CD1c-positive myeloid dendritic cell (primary cell): Measurements from ENCODE around the gene LMO1.

ENCODE experiments used
- DNase-seq: peaks from one replicate; pipeline ENCODE4 v3.0.0-alpha.2; 2016; ENCODE audit errors: extremely low spot score

Gene LMO1

DNA sequence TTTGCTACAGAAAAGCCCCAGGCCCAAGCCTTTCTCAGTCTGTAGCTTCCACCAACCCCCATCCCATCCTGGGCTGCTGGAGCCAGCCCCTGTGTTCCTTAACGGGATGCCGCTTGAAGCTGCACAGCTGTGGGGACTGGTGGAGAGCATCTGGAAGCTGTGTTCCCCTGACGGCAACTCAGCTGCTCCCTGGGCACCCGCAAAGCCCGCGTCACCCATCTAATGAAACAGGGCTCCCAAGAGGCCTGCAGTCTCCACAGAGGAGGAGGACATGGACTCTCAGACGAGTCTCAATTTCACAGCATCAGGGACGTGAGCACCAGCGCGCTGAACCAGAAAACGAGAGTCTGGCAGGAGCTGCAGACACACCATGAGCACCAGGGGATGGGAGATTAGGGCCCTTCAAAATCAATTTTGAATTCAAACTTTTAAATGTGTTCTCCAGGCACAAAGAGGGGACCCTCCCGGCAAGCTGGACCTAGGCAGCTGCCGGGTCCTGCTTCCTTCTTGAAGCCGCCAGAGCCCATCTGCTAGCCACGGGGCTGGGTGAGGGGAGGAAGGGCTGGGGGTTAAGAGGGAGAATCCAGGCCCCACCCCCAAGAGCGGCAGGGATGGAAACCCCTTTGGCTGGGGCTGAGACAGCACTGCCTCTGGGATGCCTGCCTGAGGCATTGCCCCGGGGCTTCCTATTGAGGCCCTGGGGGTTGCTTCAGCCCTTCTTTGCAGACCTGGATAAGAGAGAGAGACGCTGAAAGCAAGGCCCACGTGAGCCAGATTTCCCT lies 21.0 kb downstream of the LMO1 start:
- DNase-seq, result no peak

DNA sequence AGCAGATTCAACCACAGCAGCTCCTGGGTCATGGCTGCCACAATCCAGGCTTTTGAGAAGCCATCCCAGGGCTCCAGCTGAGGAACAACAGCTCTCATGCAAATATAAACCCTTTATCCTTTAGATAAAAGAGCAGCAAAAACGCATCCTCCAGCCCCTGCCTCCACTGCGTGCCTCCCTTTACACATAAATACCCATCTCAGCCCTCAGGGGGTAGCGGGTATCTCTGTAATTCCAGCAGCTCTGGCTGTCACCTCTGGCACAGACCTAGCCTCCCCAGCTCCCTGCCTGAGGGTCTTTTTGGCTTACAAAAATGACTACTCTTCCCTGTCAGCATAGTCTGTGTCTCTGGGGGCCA lies 21.6 kb downstream of the LMO1 start:
- DNase-seq, result no peak

DNA sequence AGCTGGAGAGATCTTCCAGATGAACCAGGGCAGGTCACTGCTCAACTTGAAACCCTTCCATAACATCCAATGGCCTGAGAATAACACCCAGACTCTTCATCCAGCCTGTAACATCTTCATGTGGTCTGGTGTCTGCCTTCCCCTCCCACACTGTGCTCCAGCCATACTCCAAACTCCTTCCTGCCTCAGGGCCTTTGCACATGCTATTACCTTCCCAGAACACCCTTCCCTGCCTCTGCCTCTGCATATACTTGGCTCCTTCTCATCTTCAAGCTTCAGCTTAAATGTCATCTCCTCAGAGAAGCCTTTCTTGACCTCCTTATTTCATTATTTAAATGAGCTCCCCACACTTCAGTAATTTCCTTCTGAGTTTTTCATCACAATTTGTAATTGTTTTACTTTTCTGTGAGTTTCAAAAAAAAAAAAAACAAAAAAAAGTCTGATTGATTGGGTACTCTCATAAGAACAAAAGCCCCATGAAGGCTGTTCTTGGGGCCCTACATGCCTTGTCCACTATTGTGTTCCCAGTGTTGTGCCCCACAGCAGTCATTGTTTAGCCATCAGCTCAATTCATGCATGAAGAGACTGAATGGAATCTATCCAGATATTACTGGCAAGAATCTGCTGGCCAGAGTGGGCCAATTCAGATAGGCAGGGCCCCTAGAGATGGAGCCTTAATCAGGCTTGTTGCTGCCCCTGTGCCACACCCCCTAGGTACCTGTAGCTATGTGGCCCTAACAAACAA lies 22.1 kb downstream of the LMO1 start:
- DNase-seq, result no peak

DNA sequence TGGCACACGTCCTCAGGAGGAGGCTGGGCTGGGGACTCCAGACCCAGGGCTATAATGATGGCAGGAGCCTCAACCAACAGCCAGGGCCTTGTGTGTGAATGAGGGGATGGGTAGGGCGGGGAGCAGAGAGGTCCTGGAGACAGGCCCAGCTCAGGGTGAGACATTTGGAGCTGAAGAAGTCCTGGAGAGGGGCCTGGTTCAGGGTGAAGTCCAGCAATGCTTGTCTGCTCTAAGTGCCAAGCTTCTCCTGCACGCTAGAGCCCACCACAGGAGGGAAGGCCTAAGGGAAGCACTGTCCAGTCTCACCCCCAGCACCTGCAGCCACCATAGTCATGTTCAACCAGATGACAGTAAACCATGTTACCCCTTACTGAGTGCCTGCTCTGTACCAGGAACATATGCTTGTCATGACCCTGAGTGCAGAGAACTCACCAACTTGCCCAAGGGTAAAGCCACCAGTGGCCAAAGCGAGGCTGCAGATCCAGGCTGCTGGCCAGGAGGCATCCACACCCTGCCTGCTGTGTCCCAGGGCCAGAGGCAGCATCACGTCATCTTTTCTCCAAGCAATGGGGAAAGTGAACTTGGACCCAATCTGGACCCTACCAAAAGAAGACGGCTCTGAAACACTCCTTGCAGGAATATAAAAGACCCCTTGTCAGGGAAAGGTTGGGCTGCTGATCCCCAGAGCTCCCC lies 24.0 kb downstream of the LMO1 start:
- no peak for DNase-seq

DNA sequence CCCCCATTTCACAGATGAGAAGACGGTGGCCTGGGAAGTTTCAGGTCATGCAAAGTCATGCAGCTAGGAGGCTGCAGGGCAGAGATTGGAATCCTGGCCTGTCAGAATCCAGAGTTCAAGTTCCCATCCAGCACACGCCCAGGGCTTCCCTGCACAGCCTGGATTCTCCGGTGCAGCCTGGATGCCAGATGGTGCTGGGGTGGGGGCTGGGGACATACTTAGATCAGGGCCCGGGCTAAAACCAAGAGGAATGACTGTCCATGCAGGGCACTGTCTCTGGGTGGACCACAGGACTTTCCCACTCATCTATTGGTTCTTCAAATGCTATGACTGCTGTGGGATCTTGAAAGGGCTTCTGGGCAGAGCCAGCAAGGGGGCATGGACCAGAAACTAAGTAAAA lies 24.6 kb downstream of the LMO1 start:
- no peak for DNase-seq

DNA sequence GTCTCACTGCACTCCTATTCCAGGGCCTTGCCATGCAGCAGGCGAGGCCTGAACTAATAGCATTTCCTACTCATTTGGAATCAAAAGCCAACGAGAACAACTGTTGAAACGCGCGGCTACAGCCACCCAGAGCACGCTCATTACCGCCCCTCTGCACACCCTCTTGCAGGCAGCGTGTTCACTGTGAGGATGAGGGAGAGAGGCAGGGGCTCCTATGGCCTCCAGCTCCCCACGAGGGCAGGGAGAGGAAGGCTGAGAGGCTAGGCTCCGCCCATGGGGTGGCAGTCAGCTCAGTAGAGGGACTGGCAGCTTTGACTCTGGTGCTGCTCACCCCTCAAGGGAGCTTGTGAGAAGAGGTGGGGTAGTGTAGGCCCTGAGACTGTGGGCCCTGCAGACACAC lies 26.2 kb downstream of the LMO1 start:
- DNase-seq, result no peak

DNA sequence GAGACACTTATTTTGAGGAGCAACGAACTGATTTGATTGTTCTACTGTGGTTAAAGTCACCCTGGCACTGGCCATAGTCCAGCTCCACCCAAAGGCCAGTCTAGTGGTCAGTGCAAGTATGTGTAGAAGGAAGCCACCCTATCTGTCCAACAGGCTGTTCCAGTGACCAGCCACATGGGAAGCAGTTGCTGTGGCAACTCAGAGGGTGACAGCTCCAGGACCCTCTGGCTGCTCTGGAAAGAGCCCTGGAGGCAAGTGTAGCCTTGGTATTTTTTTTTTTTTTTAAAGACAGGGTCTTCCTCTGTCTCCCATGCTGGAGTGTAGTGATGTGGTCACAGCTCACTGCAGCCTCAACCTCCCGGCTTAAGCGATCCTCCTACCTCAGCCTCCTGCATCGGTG lies 27.8 kb downstream of the LMO1 start:
- no peak for DNase-seq

DNA sequence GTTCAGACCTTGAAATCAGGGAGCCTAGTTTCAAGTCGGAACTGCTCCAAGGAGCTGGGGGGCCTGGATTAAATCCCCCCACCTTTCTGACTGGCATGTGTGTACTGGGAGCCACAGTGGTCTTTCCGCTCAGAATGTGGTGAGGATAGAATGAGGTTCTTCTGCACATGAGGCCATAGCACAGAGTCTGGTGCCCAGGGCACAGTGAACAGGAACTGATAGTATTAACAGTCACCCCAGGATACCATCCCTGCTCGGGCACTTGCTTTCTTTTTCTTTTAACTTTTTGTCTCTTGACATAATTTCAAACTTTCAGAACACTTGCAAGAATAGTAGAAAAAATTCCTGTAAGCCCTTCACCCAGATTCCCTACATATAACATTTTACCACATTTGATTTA lies 28.8 kb downstream of the LMO1 start:
- no peak for DNase-seq

DNA sequence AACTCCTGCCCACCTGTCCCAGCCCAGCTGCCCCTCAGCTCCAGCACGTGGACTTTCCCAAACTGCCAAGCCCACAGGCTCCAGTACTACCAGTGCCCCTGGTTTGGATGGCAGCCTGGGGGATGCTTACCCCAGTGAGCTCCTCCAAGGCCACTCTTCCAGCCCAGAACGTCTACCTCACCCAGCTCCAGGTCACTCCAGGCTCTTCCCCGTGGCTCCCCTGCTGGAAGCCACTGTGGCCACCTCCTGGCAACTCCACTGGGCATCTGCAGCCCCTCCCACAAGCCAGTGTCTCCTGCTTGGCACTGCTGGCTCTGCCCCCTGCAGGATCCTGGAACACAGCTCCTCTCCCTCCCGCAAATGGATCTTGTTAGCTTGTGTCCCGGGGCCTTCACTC lies 29.3 kb downstream of the LMO1 start:
- DNase-seq, result no peak

DNA sequence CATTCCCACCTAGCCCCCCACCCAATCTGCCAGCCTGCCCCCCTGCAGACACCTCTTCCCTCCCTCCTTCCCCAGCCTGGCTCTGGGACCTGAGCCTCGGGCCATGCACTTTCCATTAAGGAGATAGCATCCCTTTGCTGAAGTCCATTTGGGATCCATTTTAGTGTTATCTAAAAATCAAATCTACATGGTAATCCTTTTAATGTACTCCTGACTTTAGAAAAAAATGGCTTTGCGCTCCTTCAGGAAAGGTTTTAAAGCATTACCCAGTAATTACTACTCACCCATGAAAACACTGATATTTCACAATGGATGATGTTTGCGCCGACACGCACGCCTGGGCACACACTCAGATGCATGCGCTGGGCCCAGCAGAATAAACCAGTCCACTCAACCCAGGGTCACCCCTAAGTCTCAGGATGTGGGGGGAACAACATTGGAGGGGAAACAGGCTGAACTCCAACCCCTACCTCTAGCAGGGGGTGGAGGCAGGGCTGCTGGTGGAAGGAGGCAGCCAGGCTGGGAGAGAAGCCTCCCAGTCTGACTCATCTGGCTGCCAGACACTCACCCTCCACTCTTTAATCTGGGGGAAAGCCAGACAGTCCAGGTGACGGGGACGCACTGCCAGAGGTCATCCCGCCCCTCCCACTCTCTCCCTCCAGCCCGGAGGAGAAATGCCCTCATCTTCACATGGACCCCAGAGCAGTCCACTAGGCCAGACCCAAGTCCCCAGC lies 29.8 kb downstream of the LMO1 start:
- DNase-seq, result no peak

DNA sequence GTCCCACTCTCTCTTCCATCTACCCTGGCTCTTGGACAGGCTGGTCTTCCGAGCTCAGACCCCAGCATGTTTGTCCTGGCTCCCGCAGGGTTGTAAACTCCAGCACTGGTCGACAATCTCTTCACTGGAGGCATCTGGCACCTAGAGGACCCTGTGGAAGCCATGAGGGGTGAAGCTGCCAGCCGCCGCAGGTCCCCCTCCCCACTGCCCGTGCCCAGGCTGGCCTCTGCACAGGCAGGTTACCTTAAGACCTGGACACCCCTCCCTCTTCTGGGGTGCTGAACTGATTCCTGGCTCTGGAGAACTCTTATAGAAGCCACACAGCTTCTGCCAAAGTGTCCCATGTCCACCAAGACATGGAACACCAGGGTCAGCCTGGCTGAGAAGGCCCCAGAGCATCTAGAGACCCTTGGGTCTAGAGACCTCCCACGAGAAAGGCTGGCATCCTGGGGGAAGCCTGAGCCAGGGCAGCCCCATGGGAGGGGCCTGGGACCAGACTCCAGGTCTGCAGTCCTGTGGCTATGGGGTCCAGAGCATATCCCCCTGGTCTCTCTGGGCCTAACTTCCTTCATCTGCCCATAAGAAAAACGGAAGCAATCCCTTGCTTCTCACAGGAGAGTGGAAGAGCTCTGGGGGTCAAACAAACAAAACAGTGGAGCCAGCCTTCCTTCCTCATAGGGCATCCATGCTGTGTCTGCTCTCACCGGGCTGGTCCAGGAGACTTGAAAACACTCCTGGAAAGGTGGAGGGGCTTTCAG lies 30.6 kb downstream of the LMO1 start:
- DNase-seq, result no peak

DNA sequence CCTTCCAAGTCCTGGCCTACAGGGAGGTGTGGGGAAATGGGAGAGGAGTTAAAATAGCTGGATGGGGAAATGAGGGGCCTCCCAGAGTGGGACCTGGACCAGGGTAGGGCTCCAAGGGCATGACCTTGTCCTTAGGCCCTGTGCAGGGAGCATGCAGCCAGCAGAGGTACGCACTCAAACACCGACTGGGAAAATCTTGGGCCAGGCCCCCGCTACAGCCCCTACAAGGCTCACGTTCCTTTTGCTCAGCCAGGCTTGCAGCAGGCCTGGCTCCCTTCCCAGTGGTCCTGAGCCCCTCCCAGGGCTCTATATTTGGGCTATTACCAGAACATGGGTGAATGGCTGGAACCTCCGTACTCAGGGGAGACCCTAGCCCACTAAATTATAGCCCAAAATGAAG lies 31.3 kb downstream of the LMO1 start:
- no peak for DNase-seq

DNA sequence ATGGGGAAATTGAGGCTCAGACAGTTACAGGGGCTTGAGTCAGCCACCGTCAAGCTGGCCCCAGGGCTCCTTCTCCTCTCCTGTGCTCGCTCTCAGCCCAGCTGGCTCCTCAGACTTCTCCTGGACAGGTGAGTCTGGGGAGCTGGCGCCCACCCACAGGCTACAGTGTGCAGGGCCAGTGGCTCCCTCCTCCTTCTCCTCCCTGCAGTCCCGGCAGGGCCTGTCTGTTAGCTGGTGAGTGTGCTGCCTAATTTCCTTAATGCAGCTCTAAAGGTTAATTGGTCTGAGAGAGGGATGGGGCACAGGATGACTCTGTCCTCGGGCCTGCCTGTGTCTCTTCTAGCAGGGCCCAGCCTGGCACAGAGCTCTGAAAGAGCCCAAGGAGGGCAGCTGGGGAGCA lies 31.7 kb downstream of the LMO1 start:
- DNase-seq, result no peak

DNA sequence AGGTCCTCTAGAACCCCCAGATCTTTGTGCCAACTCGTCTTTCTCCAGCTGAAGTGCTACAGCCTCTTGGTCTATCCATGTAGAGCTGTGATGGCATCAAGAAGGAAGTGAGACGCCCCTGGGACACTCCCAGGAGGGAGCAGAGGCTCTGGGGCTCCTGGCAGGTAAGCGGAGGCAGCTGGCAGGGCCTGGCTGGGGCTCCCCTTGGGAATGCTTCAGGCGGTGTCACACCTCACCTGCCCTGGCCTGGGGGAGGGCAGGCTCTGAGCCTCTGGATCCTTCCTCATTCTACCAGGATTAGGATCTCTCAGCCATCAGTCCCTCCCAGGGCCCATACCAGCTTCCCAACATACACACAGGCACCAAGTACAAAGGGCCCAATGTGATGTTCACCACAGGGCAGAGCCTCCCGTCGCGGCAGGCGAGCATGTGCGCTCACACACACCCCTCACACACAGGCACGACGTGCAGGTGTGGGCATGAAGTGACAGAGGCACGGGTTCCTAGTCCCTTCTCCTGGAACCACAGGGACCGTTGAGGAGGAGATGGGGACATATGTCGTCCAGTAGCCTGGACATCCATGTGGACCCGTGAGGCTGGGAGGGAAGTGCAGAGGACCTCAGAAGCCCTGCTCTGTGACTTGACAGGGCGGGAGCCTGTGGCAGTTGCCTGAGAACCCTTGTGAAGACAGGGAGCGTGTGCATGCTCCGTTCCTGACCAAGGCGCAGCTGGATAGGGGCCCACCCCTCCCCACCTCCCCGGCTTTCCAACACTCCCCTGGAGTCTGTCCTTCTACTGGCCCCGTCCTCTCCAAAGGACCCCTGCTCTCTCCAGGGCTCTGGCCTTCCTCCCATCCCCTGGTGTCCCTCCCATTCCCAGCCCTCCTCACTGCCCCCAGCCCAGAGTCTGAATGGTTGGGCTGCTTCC lies 32.5 kb downstream of the LMO1 start:
- no peak for DNase-seq

DNA sequence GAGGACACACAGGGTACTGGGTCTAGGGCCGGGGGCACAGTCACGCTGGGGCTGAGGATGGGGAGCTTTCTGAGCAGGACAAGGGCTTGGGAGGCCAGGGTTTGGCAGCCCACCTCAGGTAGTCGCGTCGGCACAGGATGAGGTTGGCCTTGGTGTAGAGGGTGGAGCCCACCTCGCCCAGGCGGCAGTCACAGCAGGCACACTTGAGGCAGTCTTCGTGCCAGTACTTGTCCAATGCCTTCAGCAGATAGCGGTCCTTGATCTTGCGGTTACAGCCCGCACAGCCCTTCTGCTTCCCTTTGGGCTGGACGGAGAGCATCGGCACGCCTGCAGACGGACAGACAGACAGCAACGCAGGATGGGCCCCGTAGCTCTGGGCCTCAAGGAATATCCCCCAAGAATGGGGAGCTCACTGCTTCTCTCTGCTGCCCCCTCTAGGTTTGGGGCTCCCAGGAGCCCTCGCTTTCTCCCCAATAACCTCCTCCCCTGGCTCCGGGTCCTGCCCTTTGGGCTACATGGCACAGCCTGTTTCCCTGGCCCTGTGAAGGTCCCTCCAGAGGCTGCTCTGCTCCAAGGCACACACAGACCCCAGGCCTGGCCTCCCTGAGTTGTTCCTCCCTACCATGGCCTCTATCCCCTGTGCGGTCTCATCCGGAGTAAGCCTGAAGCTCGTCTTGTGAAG lies 33.4 kb downstream of the LMO1 start:
- DNase-seq, result no peak

DNA sequence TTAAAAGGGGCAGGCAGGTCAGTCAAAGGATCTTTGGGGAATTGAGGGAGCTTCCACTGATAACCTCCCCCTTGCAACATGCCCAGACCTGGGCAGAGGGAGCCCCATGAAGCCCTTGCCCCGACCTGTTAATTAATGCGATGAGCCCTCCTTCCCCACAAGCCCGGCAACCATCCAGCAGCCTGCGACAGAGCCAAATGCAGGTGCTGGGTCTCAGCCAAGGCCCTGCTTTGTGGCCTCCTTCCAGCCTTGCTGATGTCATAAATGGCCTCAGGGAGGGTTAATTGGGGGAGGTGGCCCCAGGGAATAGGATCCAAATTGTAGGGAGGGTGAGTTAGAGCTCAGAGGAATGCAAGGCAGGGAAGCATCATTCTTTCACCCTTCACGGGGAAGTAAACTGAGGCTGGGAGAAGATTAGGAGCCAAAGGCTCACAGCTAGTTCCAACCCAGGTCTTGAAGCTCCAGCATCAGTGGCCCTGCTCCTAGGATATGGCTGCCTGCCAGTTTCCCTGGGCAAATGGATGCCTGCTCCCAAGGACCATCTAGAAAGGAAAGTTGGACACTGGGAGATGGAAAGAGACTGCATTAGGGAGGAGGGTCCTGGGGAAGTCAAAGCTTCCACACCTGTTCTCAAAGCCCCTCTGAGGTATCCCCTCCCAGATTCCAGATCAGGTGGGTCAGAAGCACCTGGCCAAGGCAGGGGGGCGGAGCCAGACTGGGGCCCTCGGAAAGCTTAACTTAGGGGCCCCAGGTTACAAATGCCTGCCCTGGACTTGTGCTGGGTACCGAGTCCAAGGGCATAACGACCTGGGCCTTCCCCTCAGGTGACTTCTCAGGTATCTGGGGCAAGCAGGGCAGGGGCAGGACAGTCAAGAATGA lies 34.1 kb downstream of the LMO1 start:
- DNase-seq, result no peak

DNA sequence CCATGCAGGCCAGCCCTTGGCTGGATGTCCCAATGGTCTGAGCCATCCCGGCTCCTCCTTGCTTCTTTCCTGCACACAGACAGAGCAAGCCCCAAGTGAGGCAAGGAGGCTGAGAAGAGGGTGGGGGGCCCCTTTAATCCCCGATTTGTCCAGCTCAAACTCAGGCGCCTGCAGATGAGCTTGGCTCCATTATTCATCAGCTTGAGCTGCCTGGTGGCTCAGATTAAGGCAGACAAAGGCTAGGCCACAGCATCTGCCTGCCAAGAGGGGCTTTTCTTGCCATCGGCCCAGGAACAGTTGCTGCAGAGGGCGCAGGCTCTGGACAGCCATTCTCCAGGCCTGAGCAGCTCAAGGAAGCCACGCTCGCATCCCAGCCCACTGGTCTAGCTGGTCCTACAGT lies 35.4 kb downstream of the LMO1 start:
- no peak for DNase-seq

DNA sequence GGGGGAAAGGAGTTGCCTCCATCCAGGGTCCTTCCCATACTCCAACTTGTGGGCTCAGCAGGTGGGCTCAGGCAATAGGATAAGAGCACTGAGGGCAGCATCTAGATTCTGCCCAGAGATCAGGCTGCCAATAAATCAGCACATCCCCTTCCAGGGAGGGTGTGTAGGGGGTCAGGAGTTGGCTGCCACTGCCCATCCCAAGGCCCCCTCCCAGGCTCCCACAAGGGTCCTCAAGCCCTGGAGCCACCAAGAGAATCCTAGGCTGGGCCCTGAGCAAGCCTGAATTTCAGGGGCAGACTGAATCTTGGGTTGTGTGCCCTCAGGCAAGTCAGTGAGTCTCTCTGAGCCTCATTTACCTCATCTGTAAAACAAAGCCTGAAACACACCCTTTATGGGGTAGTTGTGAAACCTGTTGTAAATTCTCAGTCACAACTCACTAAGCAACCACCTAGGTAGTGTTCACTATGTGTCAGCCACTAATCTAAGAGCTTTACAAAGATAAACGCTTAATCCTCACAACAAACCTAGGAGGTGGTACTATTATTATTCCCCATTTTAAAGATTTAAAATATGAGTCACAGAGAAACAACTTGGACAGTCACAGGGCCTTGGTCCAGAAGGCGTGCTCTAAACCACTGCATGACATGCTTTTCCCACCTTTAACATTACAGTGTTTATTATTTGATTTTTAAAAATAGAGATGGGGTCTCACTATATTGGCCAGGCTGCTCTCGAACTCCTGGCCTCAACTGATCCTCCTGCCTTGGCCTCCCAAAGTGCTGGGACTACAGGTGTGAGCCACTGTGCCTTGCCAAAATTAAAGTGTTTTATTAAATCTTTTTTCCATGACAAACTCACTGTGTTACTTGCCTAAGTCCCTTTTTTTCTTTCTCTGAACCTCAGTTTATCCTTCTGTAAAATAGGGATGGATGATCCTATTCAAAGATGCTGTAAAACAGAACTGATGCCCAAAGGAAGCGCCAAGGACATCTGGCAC lies 36.2 kb downstream of the LMO1 start:
- DNase-seq, result no peak
